Mucosa of rectum (tissue), 2 donors: ENCODE data around the gene CHCHD6.
"Not testable (repeated sequence)": the region's sequence is repeated elsewhere in the genome, so short reads cannot be mapped to it uniquely, and the experiment has no call there.

Experiments
- H3K27ac ChIP-seq, 2 donors: one replicate each; pipeline ENCODE4 v1.7.0; 2013; ENCODE audit warnings: inconsistent platforms in 2 of 2, low read depth in 2 of 2, low read length in 2 of 2
- H3K27me3 ChIP-seq, 2 donors: one replicate each; pipeline ENCODE4 v1.7.0; 2013; ENCODE audit warnings: low read length in 2 of 2; ENCODE audit not compliant: control insufficient read depth in 2 of 2, insufficient read depth in 2 of 2
- H3K36me3 ChIP-seq, 2 donors: one replicate each; pipeline ENCODE4 v1.7.0; 2013; ENCODE audit warnings: low read length in 2 of 2; ENCODE audit not compliant: control insufficient read depth in 2 of 2, insufficient read depth in 2 of 2
- H3K4me1 ChIP-seq, 2 donors: one replicate each; pipeline ENCODE4 v1.7.0; 2013; ENCODE audit warnings: low read length in 2 of 2, mild to moderate bottlenecking in 1 of 2; ENCODE audit not compliant: control insufficient read depth in 2 of 2, insufficient read depth in 2 of 2
- H3K4me3 ChIP-seq, 2 donors: one replicate each; pipeline ENCODE4 v1.7.0; 2013; ENCODE audit warnings: low read length in 2 of 2
- H3K9ac ChIP-seq, 2 donors: one replicate each; pipeline ENCODE4 v1.7.0; 2013; ENCODE audit warnings: low read length in 2 of 2, low read depth in 1 of 2, mild to moderate bottlenecking in 1 of 2
- H3K9me3 ChIP-seq, 2 donors: one replicate each; pipeline ENCODE4 v1.7.0; 2013; ENCODE audit warnings: low read length in 2 of 2; ENCODE audit not compliant: control insufficient read depth in 2 of 2
- donor health status: healthy.
- donor health status: Normal muscosa, but diverticular disease.

The CHCHD6 gene

DNA sequence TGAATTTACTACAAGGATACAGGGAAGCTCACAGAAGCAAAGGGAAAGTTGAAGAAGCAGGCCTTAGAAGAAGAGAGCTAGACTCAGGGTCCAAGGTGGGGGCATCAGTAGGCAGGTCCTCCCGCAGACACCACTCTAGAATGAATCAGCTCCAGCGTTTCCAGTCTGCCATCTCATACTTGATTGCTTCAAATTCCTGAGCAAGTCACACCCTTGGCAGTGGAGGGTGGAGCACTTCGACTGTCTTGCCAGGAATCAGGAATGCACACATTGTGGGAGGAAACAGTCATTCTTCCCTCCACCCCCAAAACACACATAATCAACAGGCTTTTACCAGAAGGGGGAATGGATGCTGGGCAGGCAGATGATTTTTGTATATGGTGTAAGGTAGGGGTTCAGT is 78.5 kb downstream of the CHCHD6 start:
- Histone ChIP-seq H3K27ac (no peak overlapping the region), H3K4me1 (peaks cover 0 to 8% of the 10 kb centered on the region in 2 donors), H3K36me3 (no peaks in the 10 kb centered on the region), H3K4me3 (no peak overlapping the region), H3K9ac (no peak overlapping the region), H3K9me3 (no peaks in the 10 kb centered on the region), H3K27me3 (no peaks in the 10 kb centered on the region)

DNA sequence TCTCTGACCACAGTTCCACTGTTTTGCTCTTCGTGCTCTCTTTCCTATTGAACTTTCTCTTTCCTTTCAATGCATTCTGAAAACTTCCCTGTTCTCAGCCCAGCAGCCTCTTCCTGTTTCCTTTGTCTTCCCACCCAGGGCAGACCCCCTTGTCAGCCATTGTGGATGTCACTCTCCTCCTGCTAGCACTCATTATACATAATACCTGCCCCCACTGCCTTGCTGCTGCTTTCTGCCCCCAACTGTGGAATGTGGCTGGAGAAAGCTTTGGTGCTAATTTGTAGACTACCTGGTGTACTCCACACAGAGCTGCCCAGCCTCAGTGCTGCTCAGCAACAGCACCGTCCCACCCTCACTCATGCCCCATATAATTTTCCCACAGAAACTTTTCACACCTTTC is 80.2 kb downstream of the CHCHD6 start:
- no peaks in the 10 kb centered on the region for H3K27me3 ChIP-seq
- H3K9me3 ChIP-seq: no peaks in the 10 kb centered on the region
- H3K9ac ChIP-seq: no peak overlapping the region
- H3K4me3 ChIP-seq: no peak overlapping the region
- H3K36me3 ChIP-seq: no peaks in the 10 kb centered on the region
- H3K27ac ChIP-seq: no peak overlapping the region
- peaks cover 0 to 8% of the 10 kb centered on the region in 2 donors for H3K4me1 ChIP-seq

DNA sequence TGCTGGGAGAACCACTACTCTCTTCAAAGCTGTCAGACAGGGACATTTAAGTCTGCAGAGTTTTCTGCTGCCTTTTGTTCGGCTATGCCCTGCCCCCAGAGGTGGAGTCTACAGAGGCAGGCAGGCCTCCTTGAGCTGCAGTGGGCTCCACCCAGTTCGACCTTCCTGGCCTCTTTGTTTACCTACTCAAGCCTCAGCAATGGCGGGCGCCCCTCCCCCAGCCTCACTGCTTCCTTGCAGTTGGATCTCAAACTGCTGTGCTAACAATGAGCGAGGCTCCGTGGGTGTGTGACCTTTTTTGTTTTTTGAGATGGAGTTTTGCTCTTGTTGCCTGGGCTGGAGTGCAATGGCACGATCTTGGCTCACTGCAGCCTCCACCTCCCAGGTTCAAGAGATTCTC is 87.3 kb downstream of the CHCHD6 start:
- not testable (repeated sequence) for H3K9ac ChIP-seq

DNA sequence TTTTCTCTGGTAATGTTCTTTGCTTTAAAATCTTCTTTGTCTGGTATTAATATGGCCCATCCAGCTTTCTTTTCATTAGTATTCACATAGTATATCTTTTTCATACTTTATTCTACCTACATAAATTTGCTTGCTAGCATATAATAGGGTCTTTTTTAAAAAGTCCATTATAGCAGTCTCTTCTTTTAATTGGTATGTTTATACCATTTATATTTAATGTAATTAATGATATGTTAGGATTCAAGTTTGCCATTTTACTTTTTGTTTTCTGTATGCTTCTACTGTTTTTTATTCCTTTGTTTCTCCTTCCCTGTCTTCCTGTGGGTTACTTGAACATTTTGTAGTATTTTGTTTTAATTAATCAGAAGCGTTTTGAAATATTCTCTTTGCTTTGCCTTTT is 89.0 kb downstream of the CHCHD6 start:
- no peaks in the 10 kb centered on the region for H3K9me3 ChIP-seq
- H3K4me1 ChIP-seq: no peaks in the 10 kb centered on the region
- no peaks in the 10 kb centered on the region for H3K27me3 ChIP-seq
- H3K36me3 ChIP-seq: no peaks in the 10 kb centered on the region
- no peak overlapping the region for H3K4me3 ChIP-seq
- H3K9ac ChIP-seq: no peak overlapping the region
- no peak overlapping the region for H3K27ac ChIP-seq

More for the DNA sequence above, 87.3 kb downstream of the CHCHD6 start:
- not testable (repeated sequence) for H3K27ac ChIP-seq, H3K4me3 ChIP-seq, H3K4me1 ChIP-seq, H3K9me3 ChIP-seq, H3K27me3 ChIP-seq, H3K36me3 ChIP-seq

DNA sequence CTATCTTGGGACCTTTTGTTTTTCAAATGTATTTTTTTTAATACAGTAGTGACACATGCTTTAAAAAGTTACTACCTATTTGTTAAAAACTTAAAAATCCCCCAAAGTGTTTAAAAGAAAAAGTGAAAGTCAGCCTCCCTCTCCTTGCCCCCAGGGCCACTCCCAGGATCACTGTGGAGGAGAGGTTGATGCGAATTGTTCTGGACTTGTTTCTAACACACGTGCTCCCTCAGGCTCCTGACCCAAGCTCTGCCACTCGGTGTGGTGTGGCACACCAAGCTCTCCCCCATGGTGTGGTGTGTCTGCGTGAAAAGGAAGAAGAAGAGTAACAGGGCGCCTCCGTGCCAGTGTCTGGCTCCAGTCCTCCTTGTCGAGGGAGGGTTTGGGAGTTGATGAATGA is 93.5 kb downstream of the CHCHD6 start:
- H3K9me3 ChIP-seq: no peaks in the 10 kb centered on the region
- H3K27ac ChIP-seq: no peak overlapping the region
- H3K27me3 ChIP-seq: no peaks in the 10 kb centered on the region
- no peaks in the 10 kb centered on the region for H3K4me1 ChIP-seq
- no peak overlapping the region for H3K4me3 ChIP-seq
- no peaks in the 10 kb centered on the region for H3K36me3 ChIP-seq
- no peak overlapping the region for H3K9ac ChIP-seq

- Histone ChIP-seq H3K27me3 (no peaks in the 10 kb centered on the region), H3K9me3 (no peaks in the 10 kb centered on the region), H3K4me3 (no peak overlapping the region), H3K4me1 (no peaks in the 10 kb centered on the region), H3K36me3 (no peaks in the 10 kb centered on the region), H3K9ac (no peak overlapping the region), H3K27ac (no peak overlapping the region)
Measured at GRCh38 chr3:126798521-126798920, 94.5 kb downstream of the CHCHD6 start.

GRCh38 chr3:126799099-126799498 is 95.1 kb downstream of the CHCHD6 start:
- Histone ChIP-seq H3K9ac (no peak overlapping the region), H3K27ac (no peak overlapping the region), H3K9me3 (no peaks in the 10 kb centered on the region), H3K27me3 (no peaks in the 10 kb centered on the region), H3K36me3 (no peaks in the 10 kb centered on the region), H3K4me1 (no peaks in the 10 kb centered on the region), H3K4me3 (no peak overlapping the region)

GRCh38 chr3:126801312-126801711 is 97.3 kb downstream of the CHCHD6 start:
- not testable (repeated sequence) for H3K9me3 ChIP-seq, H3K27ac ChIP-seq, H3K36me3 ChIP-seq, H3K4me1 ChIP-seq, H3K9ac ChIP-seq, H3K4me3 ChIP-seq, H3K27me3 ChIP-seq

DNA sequence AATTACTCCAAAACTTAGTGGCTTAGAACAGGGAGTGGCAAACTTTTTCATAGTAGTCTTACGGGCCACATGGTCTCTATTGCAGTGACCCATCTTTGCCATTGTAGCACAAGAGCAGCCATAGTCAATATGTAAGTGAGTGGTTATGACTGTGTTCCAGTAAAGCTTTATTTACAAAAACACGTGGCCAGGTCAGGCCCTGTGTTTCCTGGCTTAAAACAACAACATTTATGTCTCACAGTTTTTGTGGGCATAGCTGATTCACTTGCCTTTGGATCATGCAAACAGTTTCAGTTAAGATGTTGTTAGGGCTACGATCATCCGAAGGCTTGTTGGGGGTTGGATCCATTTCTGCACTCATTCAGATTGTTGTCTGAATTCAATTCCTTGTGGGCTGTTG is 103.8 kb downstream of the CHCHD6 start:
- H3K4me3 ChIP-seq: no peak overlapping the region

DNA sequence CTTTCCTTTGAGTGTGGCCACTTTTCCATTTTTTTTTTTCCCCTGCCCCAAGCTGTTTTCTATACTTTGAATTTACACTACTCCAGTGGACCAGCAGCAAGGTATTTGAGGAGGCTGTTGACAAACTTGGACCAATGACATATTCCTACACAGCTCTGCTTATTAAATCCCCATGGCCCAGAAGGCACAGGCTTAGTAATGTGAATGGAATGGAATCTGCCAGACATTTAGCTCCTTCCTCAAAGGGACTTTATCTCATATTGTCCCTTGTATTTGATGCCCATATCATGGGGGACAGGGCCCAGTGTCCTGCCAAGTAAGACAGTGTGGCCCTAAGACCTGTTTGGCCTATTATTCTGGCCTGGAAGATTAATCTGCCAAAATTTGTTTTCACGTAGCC is 107.5 kb downstream of the CHCHD6 start:
- Histone ChIP-seq H3K27ac (no peak overlapping the region), H3K9ac (no peak overlapping the region), H3K27me3 (no peaks in the 10 kb centered on the region), H3K36me3 (no peaks in the 10 kb centered on the region), H3K4me3 (no peak overlapping the region), H3K4me1 (no peaks in the 10 kb centered on the region), H3K9me3 (no peaks in the 10 kb centered on the region)

More for the DNA sequence above, 103.8 kb downstream of the CHCHD6 start:
- no peak overlapping the region for H3K27ac ChIP-seq
- H3K4me1 ChIP-seq: no peaks in the 10 kb centered on the region
- H3K9ac ChIP-seq: no peak overlapping the region
- no peaks in the 10 kb centered on the region for H3K36me3 ChIP-seq
- no peaks in the 10 kb centered on the region for H3K9me3 ChIP-seq
- H3K27me3 ChIP-seq: no peaks in the 10 kb centered on the region

- no peaks in the 10 kb centered on the region for H3K27me3 ChIP-seq
- H3K9ac ChIP-seq: no peak overlapping the region
- no peaks in the 10 kb centered on the region for H3K9me3 ChIP-seq
- no peak overlapping the region for H3K27ac ChIP-seq
- no peak overlapping the region for H3K4me3 ChIP-seq
- H3K4me1 ChIP-seq: no peaks in the 10 kb centered on the region
- H3K36me3 ChIP-seq: no peaks in the 10 kb centered on the region
Measured at GRCh38 chr3:126816298-126816697, 112.3 kb downstream of the CHCHD6 start.
